Measurements from ENCODE around the gene CPSF4.
"Not testable (repeated sequence)": the region's sequence is repeated elsewhere in the genome, so short reads cannot be mapped to it uniquely, and the experiment has no call there.

CPSF4 gene

GRCh38 chr7:99408379-99409191, 30.2 kb upstream of the CPSF4 start, which contains the start of the genes BUD31 and PDAP1:
Gene BUD31 (plus strand): TSS chr7:99408969. CDS start chr7:99411093, 2,124 bp downstream.
Gene PDAP1 (minus strand): TSS chr7:99408597. CDS start chr7:99408548, 49 bp downstream.
- peak; percentile 91 for DNase-seq

- DNase-seq, result no peak
Observed at GRCh38 chr7:99409192-99409572, 29.6 kb upstream of the CPSF4 start.

- no peak for DNase-seq
Observed at GRCh38 chr7:99409806-99410205, 28.9 kb upstream of the CPSF4 start.

- DNase-seq, result no peak
Observed at GRCh38 chr7:99410635-99411034, 28.1 kb upstream of the CPSF4 start.

GRCh38 chr7:99415513-99416127, 23.1 kb upstream of the CPSF4 start:
- not testable (repeated sequence) for DNase-seq

GRCh38 chr7:99418260-99418659, 20.5 kb upstream of the CPSF4 start:
- DNase-seq, result no peak

GRCh38 chr7:99419323-99420021, 19.3 kb upstream of the CPSF4 start:
- no peak for DNase-seq

GRCh38 chr7:99420213-99420612, 18.5 kb upstream of the CPSF4 start:
- no peak for DNase-seq

GRCh38 chr7:99420986-99421385, 17.8 kb upstream of the CPSF4 start:
- DNase-seq, result no peak

GRCh38 chr7:99422186-99422585, 16.6 kb upstream of the CPSF4 start:
- DNase-seq, result no peak

GRCh38 chr7:99422625-99423024, 16.1 kb upstream of the CPSF4 start:
- no peak for DNase-seq

- DNase-seq, result no peak
Observed at GRCh38 chr7:99424932-99425730, 13.6 kb upstream of the CPSF4 start.

- DNase-seq, result no peak
Observed at GRCh38 chr7:99428972-99429566, 9.7 kb upstream of the CPSF4 start.

- DNase-seq, result no peak
Observed at GRCh38 chr7:99429756-99430155, 9.0 kb upstream of the CPSF4 start.

- not testable (repeated sequence) for DNase-seq
Observed at GRCh38 chr7:99431756-99432540, 6.8 kb upstream of the CPSF4 start.

GRCh38 chr7:99433158-99433557, 5.6 kb upstream of the CPSF4 start:
- DNase-seq, result no peak

GRCh38 chr7:99437946-99438572, 684 bp upstream of the CPSF4 start:
- no peak for DNase-seq

- no peak for DNase-seq
Observed at GRCh38 chr7:99440195-99440594, 1.5 kb downstream of the CPSF4 start.

GRCh38 chr7:99446096-99446495, 7.4 kb downstream of the CPSF4 start:
- no peak for DNase-seq

- no peak for DNase-seq
Observed at GRCh38 chr7:99447943-99448342, 9.2 kb downstream of the CPSF4 start.

- DNase-seq, result no peak
Observed at GRCh38 chr7:99448855-99449254, 10.1 kb downstream of the CPSF4 start.

Data from activated CD4-positive, CD25-positive, alpha-beta regulatory T cell treated with anti-CD3 and anti-CD28 coated beads, Interleukin-2, amount 50 U/mL, for 72 hours (primary cell).